Measurements from ENCODE around the gene PPIF.

The PPIF gene

DNA sequence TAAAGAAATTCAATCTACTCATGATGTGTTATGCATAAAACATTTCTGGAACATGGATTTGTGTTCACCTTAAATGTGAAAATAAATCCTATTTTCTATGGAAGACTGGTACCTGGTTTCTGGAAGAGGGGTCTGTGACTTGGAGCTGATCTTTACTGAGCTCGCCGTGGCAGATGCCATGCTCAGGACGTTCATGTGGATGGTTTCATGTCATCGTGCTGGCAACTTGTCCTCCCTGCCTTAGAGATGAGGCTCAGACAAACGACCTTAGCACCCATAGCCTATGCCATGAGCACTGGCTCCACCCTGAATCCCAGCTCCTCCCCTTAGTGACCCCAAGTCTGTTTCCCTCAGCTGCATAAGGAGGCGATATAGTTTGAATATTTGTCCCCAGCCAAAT, 7.3 kb downstream of the PPIF start:
- H3K27ac Mint-ChIP-seq = peak overlapping the region; percentile 55
- H3K4me3 Mint-ChIP-seq = no peak overlapping the region
- H3K4me1 Mint-ChIP-seq (ENCODE audit: low read depth) = peaks cover 41% of the 10 kb centered on the region
- H3K27me3 Mint-ChIP-seq (ENCODE audit: low read depth) = no peaks in the 10 kb centered on the region
- H3K36me3 Mint-ChIP-seq (ENCODE audit: low read depth) = peaks cover 59% of the 10 kb centered on the region
- no peaks in the 10 kb centered on the region for H3K9me3 Mint-ChIP-seq

DNA sequence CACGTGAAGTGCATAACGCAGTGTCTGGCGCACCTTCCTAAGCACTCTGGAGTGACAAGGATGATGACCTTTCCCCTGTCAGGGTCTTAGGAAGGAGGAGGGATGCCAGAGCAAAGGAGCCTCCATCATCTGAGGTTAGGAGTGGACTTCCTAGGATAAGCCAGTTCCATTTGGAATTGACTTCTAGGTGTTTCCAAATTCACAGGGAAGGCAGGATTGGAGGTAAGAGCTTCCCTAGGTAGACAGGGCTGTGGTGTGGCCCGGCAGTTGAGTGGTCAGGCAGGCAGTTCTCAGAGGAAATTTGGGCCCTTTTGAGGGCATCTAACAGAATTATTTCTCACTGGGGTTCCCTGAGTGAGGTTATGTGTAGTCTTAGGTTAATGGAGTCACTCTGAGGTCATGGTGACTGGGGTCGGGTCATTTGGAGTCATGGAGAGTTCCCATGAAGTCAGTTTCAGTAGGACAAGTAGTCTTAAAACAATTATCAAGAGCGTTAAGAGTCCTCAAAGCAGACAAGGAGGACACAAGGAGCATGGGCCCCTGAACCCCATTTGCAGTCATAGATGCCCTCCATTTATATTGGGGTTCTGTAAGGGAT, 8.2 kb downstream of the PPIF start:
- H3K4me1 Mint-ChIP-seq (ENCODE audit: low read depth) = peaks cover 35% of the 10 kb centered on the region
- H3K27me3 Mint-ChIP-seq (ENCODE audit: low read depth) = peaks cover under 1% of the 10 kb centered on the region
- peaks cover 53% of the 10 kb centered on the region for H3K36me3 Mint-ChIP-seq (ENCODE audit: low read depth)
- no peaks in the 10 kb centered on the region for H3K9me3 Mint-ChIP-seq
- no peak overlapping the region for H3K4me3 Mint-ChIP-seq
- no peak overlapping the region for H3K27ac Mint-ChIP-seq

DNA sequence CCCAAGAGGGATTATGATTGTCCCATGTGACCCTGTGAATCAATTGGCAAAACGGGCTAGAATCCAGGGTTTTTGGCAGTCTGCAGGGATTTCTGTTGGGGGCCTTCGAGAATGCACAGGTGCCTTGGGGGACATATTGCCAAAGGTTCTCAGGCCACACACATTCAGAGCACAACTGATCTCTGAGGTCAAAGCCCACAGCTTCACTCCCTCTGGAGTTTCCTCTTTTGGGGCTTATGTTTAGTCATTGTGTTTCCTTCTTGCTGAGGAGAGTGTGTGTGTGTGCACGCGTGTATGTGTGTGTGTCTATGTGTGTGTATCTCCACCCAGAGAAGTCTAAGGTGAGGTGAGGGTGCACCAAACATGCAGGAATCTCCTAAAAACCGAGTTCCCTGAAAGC, 8.8 kb downstream of the PPIF start:
- Mint-ChIP-seq H3K27ac (peak overlapping the region; percentile 39), H3K36me3 (ENCODE audit: low read depth) (peaks cover 54% of the 10 kb centered on the region), H3K4me1 (ENCODE audit: low read depth) (peaks cover 38% of the 10 kb centered on the region), H3K9me3 (no peaks in the 10 kb centered on the region), H3K27me3 (ENCODE audit: low read depth) (peaks cover 4% of the 10 kb centered on the region), H3K4me3 (no peak overlapping the region)

DNA sequence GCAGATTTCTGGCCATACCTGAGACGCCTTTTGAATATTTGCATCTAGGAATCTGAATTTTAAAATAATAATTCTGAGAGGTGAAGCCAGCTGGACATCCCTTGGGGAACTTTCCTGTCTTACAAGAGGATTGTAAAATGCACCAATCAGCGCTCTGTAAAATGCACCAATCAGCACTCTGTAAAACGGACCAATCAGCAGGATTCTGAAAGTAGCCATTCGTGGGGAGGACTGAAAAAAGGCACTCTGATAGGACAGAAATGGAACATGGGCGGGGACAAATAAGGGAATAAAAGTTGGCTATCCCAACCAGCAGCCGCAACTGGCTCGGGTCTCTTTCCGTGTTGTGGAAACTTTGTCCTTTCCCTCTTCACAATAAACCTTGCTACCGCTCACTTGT, 9.9 kb downstream of the PPIF start:
- peaks cover 43% of the 10 kb centered on the region for H3K4me1 Mint-ChIP-seq (ENCODE audit: low read depth)
- H3K27me3 Mint-ChIP-seq (ENCODE audit: low read depth) = peaks cover 13% of the 10 kb centered on the region
- no peaks in the 10 kb centered on the region for H3K9me3 Mint-ChIP-seq
- H3K4me3 Mint-ChIP-seq = no peak overlapping the region
- no peak overlapping the region for H3K27ac Mint-ChIP-seq
- peaks cover 47% of the 10 kb centered on the region for H3K36me3 Mint-ChIP-seq (ENCODE audit: low read depth)

DNA sequence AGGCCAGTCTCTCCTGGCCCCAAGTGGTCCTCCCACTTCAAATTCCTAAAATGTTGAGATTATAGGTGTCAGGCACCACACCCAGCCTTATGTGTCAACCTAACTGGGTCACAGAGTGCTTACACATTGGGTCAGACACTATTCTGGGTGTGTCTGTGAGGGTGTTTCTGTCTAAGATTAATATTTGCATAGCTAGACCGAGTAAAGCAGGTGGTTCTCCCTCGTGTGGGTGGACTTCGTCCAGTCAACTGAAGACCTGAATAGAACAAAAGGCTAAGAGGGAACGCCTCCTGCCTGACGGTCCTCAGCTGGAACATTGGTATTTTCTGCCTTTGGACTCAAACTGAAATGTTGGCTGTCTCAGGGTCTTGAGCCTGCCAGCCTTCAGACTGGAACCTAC, 11.5 kb downstream of the PPIF start:
- Mint-ChIP-seq H3K4me1 (ENCODE audit: low read depth) (peaks cover 35% of the 10 kb centered on the region), H3K36me3 (ENCODE audit: low read depth) (peaks cover 39% of the 10 kb centered on the region), H3K4me3 (no peak overlapping the region), H3K27ac (no peak overlapping the region), H3K27me3 (ENCODE audit: low read depth) (peaks cover 18% of the 10 kb centered on the region), H3K9me3 (no peaks in the 10 kb centered on the region)

DNA sequence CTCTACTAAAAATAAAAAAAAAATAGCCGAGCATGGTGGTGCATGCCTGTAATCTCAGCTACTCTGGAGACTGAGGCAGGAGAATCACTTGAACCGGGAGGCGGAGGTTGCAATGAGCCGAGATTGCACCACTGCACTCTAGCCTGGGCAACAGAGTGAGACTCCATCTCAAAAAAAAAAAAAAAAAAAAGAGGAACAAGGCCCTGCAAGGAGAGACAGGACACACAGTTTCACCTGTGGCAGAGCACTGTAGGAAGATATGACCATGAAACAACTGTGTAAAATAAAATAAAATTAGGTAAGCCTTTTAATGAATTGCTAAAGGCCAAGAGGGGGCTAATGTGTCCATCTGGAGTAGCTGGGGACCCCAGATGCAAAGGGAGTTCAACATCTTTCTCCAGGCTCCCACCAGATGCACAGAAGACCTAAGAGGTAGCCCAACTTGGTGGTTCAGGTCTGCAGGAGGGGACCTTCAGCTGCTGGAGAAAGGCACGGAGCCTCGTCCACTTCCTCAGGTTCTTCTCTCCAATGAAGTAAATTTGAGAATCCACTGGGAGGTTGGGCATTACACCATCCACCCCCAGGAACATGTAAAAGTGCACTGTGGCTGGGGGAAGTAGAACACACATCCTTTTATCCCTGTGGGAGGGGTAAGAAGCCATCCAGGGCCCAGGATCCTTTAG, 12.7 kb downstream of the PPIF start:
- H3K27ac Mint-ChIP-seq = no peak overlapping the region
- peaks cover 4% of the 10 kb centered on the region for H3K9me3 Mint-ChIP-seq
- peaks cover 27% of the 10 kb centered on the region for H3K4me1 Mint-ChIP-seq (ENCODE audit: low read depth)
- H3K27me3 Mint-ChIP-seq (ENCODE audit: low read depth) = peaks cover 30% of the 10 kb centered on the region
- no peak overlapping the region for H3K4me3 Mint-ChIP-seq
- peaks cover 28% of the 10 kb centered on the region for H3K36me3 Mint-ChIP-seq (ENCODE audit: low read depth)

DNA sequence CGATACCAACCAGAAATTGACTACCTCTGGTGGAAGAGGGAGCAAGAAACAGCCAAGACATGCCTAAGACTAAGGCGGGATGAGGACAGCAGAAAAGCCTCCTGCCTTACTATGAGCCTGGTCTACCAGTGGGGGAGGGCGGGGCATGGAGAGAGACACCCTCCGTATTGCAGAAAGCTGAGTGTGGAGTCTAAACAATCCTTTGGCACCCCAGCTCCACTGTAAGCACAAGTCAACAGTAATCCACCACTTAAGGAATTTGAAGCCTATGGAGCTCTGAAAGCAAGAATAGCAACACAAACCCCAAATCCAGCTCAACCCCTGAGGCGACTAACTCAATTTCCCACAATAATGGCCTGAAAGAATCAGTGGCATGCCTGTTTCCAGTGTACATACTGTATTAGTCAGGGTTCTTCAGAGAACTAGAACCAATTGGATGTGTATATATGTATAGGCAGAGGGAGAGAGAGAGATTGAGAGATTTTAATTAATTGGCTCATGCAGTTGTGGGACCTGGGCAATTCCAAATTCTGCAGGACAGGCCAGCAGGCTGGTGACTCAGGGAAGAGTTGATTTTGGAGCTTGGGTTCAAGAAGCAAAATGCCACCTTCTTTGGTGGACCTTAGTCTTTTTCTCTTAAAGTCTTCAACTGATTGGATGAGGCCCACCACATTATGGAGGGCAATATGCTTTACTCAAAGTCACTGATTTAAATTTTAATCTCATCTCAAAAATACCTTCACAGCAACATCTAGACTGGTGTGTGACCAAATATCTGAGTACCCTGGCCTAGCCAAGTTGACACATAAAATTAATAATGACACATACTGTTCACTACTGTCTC, 13.5 kb downstream of the PPIF start:
- Mint-ChIP-seq H3K36me3 (ENCODE audit: low read depth) (peaks cover 20% of the 10 kb centered on the region), H3K27ac (no peak overlapping the region), H3K9me3 (peaks cover 4% of the 10 kb centered on the region), H3K4me1 (ENCODE audit: low read depth) (peaks cover 19% of the 10 kb centered on the region), H3K27me3 (ENCODE audit: low read depth) (peaks cover 34% of the 10 kb centered on the region), H3K4me3 (no peak overlapping the region)

DNA sequence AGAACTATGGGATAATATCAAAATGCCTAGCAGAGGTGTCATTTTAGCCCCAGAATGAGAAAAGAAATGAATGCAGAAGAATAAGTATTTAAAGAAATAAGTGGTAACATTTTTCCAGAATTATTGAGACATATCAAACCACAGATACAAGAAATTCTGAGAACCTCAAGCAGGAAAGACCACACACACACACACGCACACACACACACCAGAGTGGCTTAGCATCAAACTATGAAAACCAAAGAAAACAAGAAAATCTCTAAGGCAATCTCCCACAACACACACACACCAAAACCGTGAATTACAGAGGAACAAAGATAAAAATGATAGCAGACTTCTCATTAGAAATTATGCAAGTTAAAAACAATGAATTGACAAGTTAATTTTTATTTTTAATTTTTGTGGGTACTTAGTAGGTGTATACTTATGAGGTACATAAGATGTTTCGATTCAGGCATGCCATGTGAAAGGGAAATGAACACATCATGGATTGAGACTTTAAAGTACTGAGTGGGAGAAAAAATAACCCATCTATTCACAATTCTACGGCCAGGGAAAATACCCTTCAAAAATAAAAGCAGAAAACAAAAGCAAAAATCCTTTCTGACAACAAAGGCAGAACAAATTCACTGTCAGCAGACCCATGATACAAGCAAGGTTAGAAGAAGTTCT, 14.6 kb downstream of the PPIF start:
- Mint-ChIP-seq H3K4me3 (no peak overlapping the region), H3K4me1 (ENCODE audit: low read depth) (peaks cover 12% of the 10 kb centered on the region), H3K27ac (no peak overlapping the region), H3K36me3 (ENCODE audit: low read depth) (peaks cover 13% of the 10 kb centered on the region), H3K9me3 (peaks cover 4% of the 10 kb centered on the region), H3K27me3 (ENCODE audit: low read depth) (peaks cover 45% of the 10 kb centered on the region)

DNA sequence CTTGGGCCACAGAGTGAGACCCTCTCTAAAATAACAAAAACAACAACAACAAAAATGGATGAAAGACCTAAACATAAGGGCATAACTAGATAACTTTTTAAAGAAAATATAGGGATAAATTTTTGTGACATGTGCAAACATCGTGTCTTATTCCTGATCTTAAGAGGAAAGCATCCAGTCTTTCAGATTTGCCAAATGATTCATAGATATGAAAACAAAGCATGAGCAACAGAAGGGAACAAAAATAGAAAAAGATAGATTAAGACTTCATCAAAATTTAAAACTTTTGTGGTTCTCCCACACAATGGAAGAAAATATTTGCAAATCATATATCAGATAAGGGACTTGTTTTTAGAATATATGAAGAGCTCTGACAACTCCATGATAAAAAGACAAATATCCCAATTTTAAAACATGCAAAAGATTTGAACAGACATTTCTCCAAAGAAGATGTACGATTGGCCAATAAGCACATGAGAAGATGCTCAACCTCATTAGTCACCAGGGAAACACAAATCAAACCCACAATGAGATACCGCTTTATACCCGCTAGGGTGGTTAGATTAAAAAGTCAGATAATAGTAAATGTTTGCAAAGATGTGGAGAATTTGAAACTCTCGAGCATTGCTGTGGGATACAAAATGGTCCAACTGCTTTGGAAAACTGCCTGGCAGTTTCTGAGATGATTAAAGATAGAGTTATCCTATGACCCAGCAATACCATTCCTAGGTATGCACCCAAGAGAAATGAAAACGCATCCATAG, 20.3 kb downstream of the PPIF start:
- Mint-ChIP-seq H3K27me3 (ENCODE audit: low read depth) (peaks cover 69% of the 10 kb centered on the region), H3K27ac (no peak overlapping the region), H3K9me3 (peaks cover 4% of the 10 kb centered on the region), H3K4me3 (no peak overlapping the region), H3K4me1 (ENCODE audit: low read depth) (no peaks in the 10 kb centered on the region), H3K36me3 (ENCODE audit: low read depth) (peaks cover 2% of the 10 kb centered on the region)

DNA sequence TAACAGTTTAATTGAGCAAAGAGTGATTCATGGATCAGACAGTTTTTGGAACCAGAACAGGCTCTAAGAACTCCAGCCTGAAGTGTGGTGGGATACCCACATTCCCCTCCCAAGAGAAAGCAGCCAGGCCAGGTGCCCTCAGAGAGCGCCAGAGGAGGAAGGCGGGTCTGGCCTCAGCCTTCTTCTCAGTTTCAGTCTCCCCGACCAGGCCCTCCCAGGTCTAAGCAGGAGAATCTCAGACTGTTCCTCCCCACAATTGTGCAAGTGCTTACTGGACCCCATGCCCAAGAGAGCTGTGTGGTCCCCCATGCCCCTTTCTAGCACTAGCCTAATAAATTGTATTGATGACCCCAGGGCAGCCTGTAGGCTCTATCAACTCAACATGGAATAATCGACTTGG, 25.6 kb downstream of the PPIF start:
- peaks cover 3% of the 10 kb centered on the region for H3K4me1 Mint-ChIP-seq (ENCODE audit: low read depth)
- H3K27me3 Mint-ChIP-seq (ENCODE audit: low read depth) = peaks cover 36% of the 10 kb centered on the region
- H3K36me3 Mint-ChIP-seq (ENCODE audit: low read depth) = no peaks in the 10 kb centered on the region
- H3K9me3 Mint-ChIP-seq = no peaks in the 10 kb centered on the region
- H3K27ac Mint-ChIP-seq = no peak overlapping the region
- H3K4me3 Mint-ChIP-seq = no peak overlapping the region

DNA sequence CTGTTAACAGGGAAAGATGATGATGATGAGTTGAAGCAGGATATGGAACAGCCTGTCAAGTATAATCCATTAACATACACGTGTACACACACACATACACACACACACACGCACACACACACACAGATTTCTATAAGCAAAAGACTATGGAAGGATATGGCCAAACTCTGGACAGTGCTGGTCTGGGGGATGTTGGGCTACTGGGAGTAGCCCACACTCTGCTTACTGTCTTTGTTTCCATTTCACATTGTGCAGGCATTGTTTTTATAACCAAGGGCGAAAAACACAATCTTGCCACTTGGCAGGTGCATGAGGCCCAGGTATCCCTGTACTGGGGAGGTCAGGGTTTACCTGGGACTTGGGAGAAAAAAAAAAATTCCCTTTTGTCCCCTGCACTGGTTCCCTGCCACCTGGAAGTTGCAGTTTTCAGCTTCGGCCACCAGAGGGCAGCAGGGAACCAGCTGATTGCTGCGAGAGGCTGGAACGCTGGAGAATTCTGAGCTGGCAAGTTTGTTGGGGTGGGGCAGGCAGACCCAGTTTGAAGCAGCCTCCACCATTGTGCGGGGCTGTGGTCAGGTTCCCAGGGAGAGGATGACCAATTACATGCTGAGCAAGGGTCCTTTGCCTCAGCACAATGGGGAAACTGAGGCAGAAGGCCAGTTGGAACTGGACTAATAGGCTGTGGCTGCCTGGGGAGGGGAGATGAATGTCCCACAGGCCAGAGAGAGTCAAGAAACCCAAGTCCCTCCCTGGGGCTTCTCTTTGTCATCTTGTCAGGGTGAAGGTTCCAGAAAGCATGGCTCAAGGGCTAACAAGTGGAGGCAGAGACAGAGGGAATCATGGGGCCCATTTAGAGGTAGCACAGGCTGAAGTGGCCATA, 27.3 kb downstream of the PPIF start:
- Mint-ChIP-seq H3K27me3 (ENCODE audit: low read depth) (peaks cover 31% of the 10 kb centered on the region), H3K4me1 (ENCODE audit: low read depth) (peaks cover 3% of the 10 kb centered on the region), H3K4me3 (no peak overlapping the region), H3K36me3 (ENCODE audit: low read depth) (no peaks in the 10 kb centered on the region), H3K27ac (peak overlapping the region; percentile 15), H3K9me3 (no peaks in the 10 kb centered on the region)

DNA sequence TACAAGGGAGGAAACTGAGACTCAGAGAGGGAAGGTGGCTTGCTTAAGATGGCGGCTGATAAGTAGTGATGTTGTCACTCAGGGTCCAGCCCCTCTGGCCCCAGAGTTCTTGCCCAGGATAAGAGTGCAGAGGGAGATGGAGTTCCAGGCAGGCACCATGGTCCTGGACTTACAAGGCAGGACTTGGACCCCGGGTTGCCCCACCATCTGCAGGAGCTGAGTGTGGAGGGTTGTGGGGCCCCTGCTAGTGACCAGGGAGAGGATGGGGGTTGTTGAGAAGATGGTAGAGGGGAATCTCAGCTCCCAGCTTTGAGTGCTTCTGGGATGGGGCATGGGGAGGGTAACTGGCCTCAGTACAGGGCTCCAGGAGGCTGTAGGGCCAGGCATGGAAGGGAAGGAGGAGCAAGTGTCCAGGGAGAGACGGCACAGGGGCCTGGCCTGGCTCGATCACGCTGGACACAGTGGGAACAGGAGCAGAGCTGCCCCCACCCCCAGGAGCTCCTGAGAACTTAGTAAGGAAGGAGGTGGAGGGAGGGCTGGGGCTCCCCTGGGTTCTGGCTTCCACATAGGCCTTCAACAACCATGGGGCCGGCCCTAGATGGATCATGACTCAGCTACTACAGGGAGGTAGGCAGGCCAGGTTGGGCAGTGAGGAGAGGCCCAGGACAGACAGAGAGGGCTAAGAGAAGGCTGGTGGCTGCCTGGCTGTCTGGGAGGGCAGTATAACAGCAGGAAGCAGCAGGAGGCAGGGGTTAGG, 28.2 kb downstream of the PPIF start:
- H3K27ac Mint-ChIP-seq = no peak overlapping the region
- H3K36me3 Mint-ChIP-seq (ENCODE audit: low read depth) = no peaks in the 10 kb centered on the region
- H3K4me1 Mint-ChIP-seq (ENCODE audit: low read depth) = peaks cover 3% of the 10 kb centered on the region
- H3K27me3 Mint-ChIP-seq (ENCODE audit: low read depth) = peaks cover 26% of the 10 kb centered on the region
- H3K4me3 Mint-ChIP-seq = no peak overlapping the region
- H3K9me3 Mint-ChIP-seq = no peaks in the 10 kb centered on the region
